Activated T-helper 1 cell treated with anti-CD3 and anti-CD28 coated beads, Interleukin-12 subunit alpha, Interleukin-12 subunit beta, Interleukin-2, Interleukin-4 antibody, amounts not matched to agents 30 ng/mL and 10 ng/mL and 1 ng/mL, durations not matched to agents 14 hours and 24 hours and 36 hours (primary cell): ENCODE data around the gene SYNGR3. TPM values are rescaled to one million over a fixed set of nuclear protein-coding genes. Genes with fewer than 3 reads are reported as not detected.

ENCODE experiments used
- DNase-seq: peaks from one replicate; pipeline ENCODE4 v3.0.0; 2021; ENCODE audit warnings: low spot score
- H3K27ac Mint-ChIP-seq: one replicate; pipeline ENCODE4 v1.8.0; 2021; ENCODE audit warnings: mild to moderate bottlenecking, mixed read lengths
- H3K27me3 Mint-ChIP-seq: one replicate; pipeline ENCODE4 v1.8.0; 2022; ENCODE audit warnings: mild to moderate bottlenecking, moderate library complexity, mixed read lengths; ENCODE audit not compliant: insufficient read depth
- H3K36me3 Mint-ChIP-seq: one replicate; pipeline ENCODE4 v1.8.0; 2021; ENCODE audit warnings: low read depth, mixed read lengths
- H3K4me1 Mint-ChIP-seq: one replicate; pipeline ENCODE4 v1.8.0; 2021; ENCODE audit warnings: low read depth, mixed read lengths
- H3K4me3 Mint-ChIP-seq: one replicate; pipeline ENCODE4 v1.8.0; 2021; ENCODE audit warnings: mild to moderate bottlenecking, moderate library complexity, mixed read lengths
- H3K9me3 Mint-ChIP-seq: one replicate; pipeline ENCODE4 v1.8.0; 2021; ENCODE audit warnings: mixed read lengths
- intact Hi-C: fragments of 100-400 bp; cut with micrococcal nuclease; formaldehyde crosslinking; loops from one replicate; pipeline ENCODE4 v1.15.1; 2024
- total RNA-seq: library from RNA; stranded (reverse); gene quantifications from 2 replicates; pipeline ENCODE4 v1.2.3, GENCODE V29; 2022

The SYNGR3 gene
- total RNA-seq, 1 donor from 2014 or later: 26.3 TPM

DNA sequence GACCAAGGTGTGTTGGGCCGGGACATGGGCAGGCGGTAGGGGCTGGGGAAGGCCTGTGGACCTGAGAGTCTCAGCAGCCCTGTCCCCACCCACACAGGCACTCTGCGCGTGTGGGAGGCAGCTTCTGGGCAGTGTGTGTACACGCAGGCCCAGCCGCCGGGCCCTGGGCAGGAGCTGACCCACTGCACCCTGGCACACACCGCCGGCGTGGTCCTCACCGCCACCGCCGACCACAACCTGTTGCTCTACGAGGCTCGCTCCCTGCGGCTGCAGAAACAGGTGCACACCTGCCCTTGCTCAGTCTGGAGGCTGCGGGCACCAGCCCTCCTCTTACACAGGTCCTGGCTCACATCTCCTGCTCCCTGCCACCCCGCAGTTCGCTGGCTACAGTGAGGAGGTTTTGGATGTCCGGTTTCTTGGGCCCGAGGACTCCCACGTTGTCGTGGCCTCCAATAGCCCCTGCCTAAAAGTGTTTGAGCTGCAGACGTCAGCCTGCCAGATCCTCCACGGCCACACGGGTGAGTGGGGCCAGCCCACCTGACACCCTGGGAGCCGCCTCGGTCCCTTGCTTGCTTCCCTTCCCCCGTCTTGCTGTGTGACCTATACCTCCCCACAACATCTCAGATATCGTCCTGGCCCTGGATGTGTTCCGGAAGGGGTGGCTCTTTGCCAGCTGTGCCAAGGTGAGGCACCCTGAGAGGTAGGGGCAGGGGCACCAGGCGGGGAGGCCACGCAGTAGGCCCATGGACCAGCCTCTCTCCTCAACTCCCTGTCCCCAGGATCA, 14.1 kb upstream of the SYNGR3 start:
- H3K27ac Mint-ChIP-seq: no peak overlapping the region
- H3K27me3 Mint-ChIP-seq: peaks cover 7% of the 10 kb centered on the region
- no peaks in the 10 kb centered on the region for H3K9me3 Mint-ChIP-seq
- H3K4me1 Mint-ChIP-seq: peaks cover 19% of the 10 kb centered on the region
- peak overlapping the region; percentile 9 for H3K4me3 Mint-ChIP-seq
- intact Hi-C loops: no loop called here
- H3K36me3 Mint-ChIP-seq: peaks cover 21% of the 10 kb centered on the region
- no peak for DNase-seq

- no peak for DNase-seq
- intact Hi-C loops: no loop called here
- Mint-ChIP-seq H3K36me3 (peaks cover 21% of the 10 kb centered on the region), H3K4me1 (peaks cover 14% of the 10 kb centered on the region), H3K27me3 (peaks cover 9% of the 10 kb centered on the region), H3K9me3 (no peaks in the 10 kb centered on the region), H3K27ac (no peak overlapping the region), H3K4me3 (no peak overlapping the region)
These were observed 13.6 kb upstream of the SYNGR3 start for GRCh38 chr16:1976216-1976520.

GRCh38 chr16:1976951-1977874, 12.6 kb upstream of the SYNGR3 start:
- Mint-ChIP-seq H3K4me3 (no peak overlapping the region), H3K36me3 (peaks cover 18% of the 10 kb centered on the region), H3K27me3 (peaks cover 18% of the 10 kb centered on the region), H3K27ac (no peak overlapping the region), H3K4me1 (peaks cover 7% of the 10 kb centered on the region), H3K9me3 (no peaks in the 10 kb centered on the region)
- intact Hi-C loops: no loop called here
- DNase-seq: no peak

DNA sequence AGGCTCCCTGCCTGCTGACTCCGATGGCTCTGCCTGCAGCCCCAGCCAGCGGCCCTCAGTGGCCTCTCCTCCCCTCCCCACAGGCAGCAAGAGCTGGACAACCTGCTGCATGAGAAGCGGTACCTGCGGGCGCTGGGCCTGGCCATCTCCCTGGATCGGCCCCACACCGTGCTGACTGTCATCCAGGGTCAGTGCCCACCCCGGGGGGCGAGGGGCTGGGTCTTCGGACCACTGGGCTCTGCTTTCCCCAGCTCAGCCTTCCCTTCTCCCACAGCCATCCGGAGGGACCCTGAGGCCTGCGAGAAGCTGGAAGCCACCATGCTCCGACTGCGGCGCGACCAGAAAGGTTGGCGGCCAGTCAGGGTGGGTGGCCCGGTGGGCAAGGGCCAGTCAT, 11.9 kb upstream of the SYNGR3 start:
- intact Hi-C loops: no loop called here
- no peak overlapping the region for H3K27ac Mint-ChIP-seq
- H3K9me3 Mint-ChIP-seq: no peaks in the 10 kb centered on the region
- peaks cover 3% of the 10 kb centered on the region for H3K4me1 Mint-ChIP-seq
- no peak for DNase-seq
- no peak overlapping the region for H3K4me3 Mint-ChIP-seq
- H3K27me3 Mint-ChIP-seq: peaks cover 25% of the 10 kb centered on the region
- peaks cover 14% of the 10 kb centered on the region for H3K36me3 Mint-ChIP-seq

DNA sequence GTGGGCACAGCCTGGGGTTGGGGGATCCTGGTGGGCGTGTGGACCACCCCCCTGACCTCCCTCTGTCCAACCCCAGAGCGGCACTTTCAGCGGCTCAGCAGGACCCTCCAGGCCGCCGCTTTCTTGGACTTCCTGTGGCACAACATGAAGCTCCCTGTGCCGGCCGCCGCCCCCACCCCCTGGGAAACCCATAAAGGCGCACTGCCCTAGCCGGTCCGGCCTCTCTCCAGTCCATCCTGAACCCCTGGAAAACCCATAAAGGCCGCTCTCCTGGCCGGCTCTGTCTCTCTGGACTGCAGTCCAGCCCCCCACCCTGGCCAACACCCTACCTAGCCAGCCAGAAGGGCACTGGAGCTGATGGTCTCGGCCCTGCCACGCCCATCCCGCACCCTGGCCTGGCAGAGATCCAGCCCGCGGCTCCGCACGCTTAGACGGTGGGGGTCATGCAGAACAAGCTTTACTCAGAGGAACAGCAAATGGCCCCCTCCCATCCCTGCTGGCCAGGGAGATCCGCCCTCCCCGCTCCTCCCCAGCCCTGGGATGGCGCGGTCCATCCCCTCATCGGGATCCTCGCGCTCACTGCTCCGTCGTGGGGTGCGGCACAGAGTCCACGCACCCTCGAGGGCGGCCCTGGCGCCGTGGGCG, 11.2 kb upstream of the SYNGR3 start:
- H3K4me3 Mint-ChIP-seq: no peak overlapping the region
- no peak for DNase-seq
- no peaks in the 10 kb centered on the region for H3K4me1 Mint-ChIP-seq
- intact Hi-C loops: no loop called here
- H3K9me3 Mint-ChIP-seq: no peaks in the 10 kb centered on the region
- H3K36me3 Mint-ChIP-seq: peaks cover 12% of the 10 kb centered on the region
- peaks cover 29% of the 10 kb centered on the region for H3K27me3 Mint-ChIP-seq
- no peak overlapping the region for H3K27ac Mint-ChIP-seq

- no peaks in the 10 kb centered on the region for H3K4me1 Mint-ChIP-seq
- peaks cover 12% of the 10 kb centered on the region for H3K36me3 Mint-ChIP-seq
- no peak overlapping the region for H3K4me3 Mint-ChIP-seq
These were observed 10.3 kb upstream of the SYNGR3 start for GRCh38 chr16:1979271-1980029.

GRCh38 chr16:1980030-1980769, 9.6 kb upstream of the SYNGR3 start:
- intact Hi-C loops: loop anchor here (5.0 kb wide), 1 partner anchor 42 kb away; no protein-coding TSS in a partner anchor
- Mint-ChIP-seq H3K27ac (no peak overlapping the region), H3K4me1 (no peaks in the 10 kb centered on the region), H3K4me3 (no peak overlapping the region), H3K36me3 (peaks cover 11% of the 10 kb centered on the region), H3K27me3 (peaks cover 29% of the 10 kb centered on the region), H3K9me3 (no peaks in the 10 kb centered on the region)
- DNase-seq: no peak

More at GRCh38 chr16:1979271-1980029, 10.3 kb upstream of the SYNGR3 start:
- DNase-seq: no peak
- Mint-ChIP-seq H3K27me3 (peaks cover 29% of the 10 kb centered on the region), H3K9me3 (no peaks in the 10 kb centered on the region), H3K27ac (no peak overlapping the region)
- intact Hi-C loops: loop anchor here (5.0 kb wide), 1 partner anchor 43 kb away; no protein-coding TSS in a partner anchor

GRCh38 chr16:1980770-1981087, 9.0 kb upstream of the SYNGR3 start:
- Mint-ChIP-seq H3K27ac (no peak overlapping the region), H3K4me1 (no peaks in the 10 kb centered on the region), H3K36me3 (peaks cover 13% of the 10 kb centered on the region), H3K9me3 (no peaks in the 10 kb centered on the region), H3K27me3 (peaks cover 29% of the 10 kb centered on the region), H3K4me3 (no peak overlapping the region)
- intact Hi-C loops: loop anchor here (5.0 kb wide), 1 partner anchor 42 kb away; no protein-coding TSS in a partner anchor
- DNase-seq: no peak

GRCh38 chr16:1981398-1981836, 8.4 kb upstream of the SYNGR3 start, which contains the start of gene NOXO1:
TSS of gene NOXO1 (minus strand) at chr16:1981469. CDS start at chr16:1981179, 290 bp downstream.
- no peaks in the 10 kb centered on the region for H3K9me3 Mint-ChIP-seq
- peaks cover 10% of the 10 kb centered on the region for H3K36me3 Mint-ChIP-seq
- intact Hi-C loops: loop anchor here (5.0 kb wide), 1 partner anchor 41 kb away; no protein-coding TSS in a partner anchor
- H3K4me1 Mint-ChIP-seq: no peaks in the 10 kb centered on the region
- H3K27me3 Mint-ChIP-seq: peaks cover 29% of the 10 kb centered on the region
- H3K4me3 Mint-ChIP-seq: peak within 1 kb of the TSS; percentile 77
- no peak for DNase-seq
- no peak within 1 kb of the TSS for H3K27ac Mint-ChIP-seq

DNA sequence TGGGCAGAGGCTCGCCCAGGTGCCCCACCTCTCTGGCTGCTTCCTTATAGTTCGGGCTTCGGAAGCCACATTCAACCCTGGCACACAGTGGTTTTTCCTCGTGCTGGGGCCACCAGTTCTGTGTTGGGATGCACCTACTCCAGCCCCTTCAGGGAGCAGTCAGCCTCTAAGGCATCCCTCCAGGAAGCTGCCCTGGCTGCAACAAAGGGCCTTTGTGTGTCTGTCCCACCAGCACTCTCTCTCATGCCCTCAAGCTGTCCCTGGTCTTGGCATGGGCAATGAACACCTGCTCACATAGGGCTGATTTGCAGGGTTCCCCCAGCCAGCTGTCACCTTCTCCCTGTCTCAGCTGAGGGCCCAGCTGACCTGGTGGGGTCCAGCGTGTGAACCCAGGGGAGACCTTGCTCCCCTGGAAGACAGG, 7.7 kb upstream of the SYNGR3 start:
- no peak for DNase-seq
- H3K27me3 Mint-ChIP-seq: peaks cover 29% of the 10 kb centered on the region
- intact Hi-C loops: loop anchor here (5.0 kb wide), 1 partner anchor 40 kb away; no protein-coding TSS in a partner anchor
- H3K9me3 Mint-ChIP-seq: no peaks in the 10 kb centered on the region
- H3K4me1 Mint-ChIP-seq: no peaks in the 10 kb centered on the region
- H3K27ac Mint-ChIP-seq: no peak overlapping the region
- peaks cover 15% of the 10 kb centered on the region for H3K36me3 Mint-ChIP-seq
- no peak overlapping the region for H3K4me3 Mint-ChIP-seq

GRCh38 chr16:1982991-1983543, 6.7 kb upstream of the SYNGR3 start:
- Mint-ChIP-seq H3K4me3 (peak overlapping the region; percentile 77), H3K36me3 (peaks cover 12% of the 10 kb centered on the region), H3K27ac (peak overlapping the region; percentile 21), H3K4me1 (no peaks in the 10 kb centered on the region), H3K27me3 (peaks cover 29% of the 10 kb centered on the region), H3K9me3 (no peaks in the 10 kb centered on the region)
- intact Hi-C loops: loop anchor here (5.0 kb wide), 1 partner anchor 39 kb away; no protein-coding TSS in a partner anchor
- no peak for DNase-seq
